ENCODE results near the gene STN1. TPM values are rescaled to one million over a fixed set of nuclear protein-coding genes. Genes with fewer than 3 reads are reported as not detected.

STN1 gene
- total and polyA plus RNA-seq, 2 of the 8 experiments (the other 6 are each of a cell fraction or from before 2014, with no cell fraction given): 10.1 to 12.4 TPM

DNA sequence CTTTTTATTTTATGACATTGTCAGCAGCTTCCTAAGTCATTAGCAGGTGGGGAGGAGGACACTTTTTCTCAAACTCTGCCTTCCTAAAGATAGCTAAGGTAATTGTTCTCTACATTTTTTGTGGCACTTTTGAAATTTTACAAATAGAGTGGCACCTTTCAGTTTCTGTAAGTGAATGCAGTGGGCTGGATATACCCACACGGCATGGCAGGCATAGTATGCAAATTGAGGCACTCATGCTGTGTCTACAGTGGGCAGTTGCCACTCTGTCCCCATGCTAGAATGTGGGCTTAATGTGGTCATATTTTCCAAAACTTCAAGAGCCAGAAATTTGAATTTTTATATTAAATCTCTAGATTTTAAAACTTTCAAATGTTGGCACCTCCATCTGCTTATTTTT lies 49.8 kb downstream of the STN1 start:
- no peak overlapping the region for H2BK12ac ChIP-seq (ENCODE audit: low read depth, low read length)
- H4K91ac ChIP-seq (replicated peaks; ENCODE audit: insufficient read length, low read length): no peak overlapping the region
- no peak overlapping the region for H3K9ac ChIP-seq (replicated peaks in 1 of 4; ENCODE audit: extremely low read depth in 1 of 4, low read depth in 3 of 4, low read length in 3 of 4)
- FAIRE-seq (no peak), DNase-seq (ENCODE audit: low read depth in 1 of 2, low spot score in 2 of 2) (no peak)
- peaks cover 0 to 8% (median 1%) of the 10 kb centered on the region in 4 experiments; a peak in 1 of 7 replicates for H3K4me1 ChIP-seq (replicated peaks in 1 of 4; ENCODE audit: control insufficient read depth in 3 of 4, insufficient read depth in 4 of 4, low read length in 3 of 4)
- H4K8ac ChIP-seq (ENCODE audit: extremely low read depth, insufficient read depth, low read length): no peak overlapping the region
- H3K79me2 ChIP-seq (ENCODE audit: control insufficient read depth in 1 of 2, insufficient read depth in 2 of 2, low read length in 2 of 2): no peaks in the 10 kb centered on the region
- no peak overlapping the region for H3K14ac ChIP-seq (ENCODE audit: insufficient read length)
- TF ChIP-seq TBP (IDR thresholded peaks at IDR 0.05; ENCODE audit: low read depth, low read length) (no peak), ZNF274 (IDR thresholded peaks at IDR 0.05; ENCODE audit: borderline replicate concordance, extremely low read depth, low read length) (no peak), POU5F1 (IDR thresholded peaks at IDR 0.05; ENCODE audit: low read depth, low read length) (no peak), YY1 (IDR thresholded peaks at IDR 0.05; ENCODE audit: low read depth, low read length) (no peak)
- H2BK15ac ChIP-seq (ENCODE audit: low read length): no peak overlapping the region
- H3K79me1 ChIP-seq (ENCODE audit: low read depth, low read length): no peaks in the 10 kb centered on the region
- no peaks in the 10 kb centered on the region for H3K36me3 ChIP-seq (ENCODE audit: control insufficient read depth in 2 of 4, insufficient read depth in 4 of 4, low read length in 3 of 4)
- H4K20me1 ChIP-seq (replicated peaks in 1 of 2; ENCODE audit: control insufficient read depth in 1 of 2, insufficient read depth in 2 of 2, low read length in 2 of 2): no peaks in the 10 kb centered on the region
- H2BK5ac ChIP-seq (ENCODE audit: low read depth, low read length): no peak overlapping the region
- H3K23ac ChIP-seq (ENCODE audit: insufficient read length): no peak overlapping the region
- H2BK120ac ChIP-seq (replicated peaks; ENCODE audit: low read depth, low read length): no peak overlapping the region
- peaks cover 2 to 8% of the 10 kb centered on the region in 2 experiments; a peak in 1 of 4 replicates for H3K9me3 ChIP-seq (ENCODE audit: insufficient read depth in 2 of 2, low read depth in 1 of 2, low read length in 1 of 2)
- H3K56ac ChIP-seq (replicated peaks; ENCODE audit: insufficient read length, low read depth, low read length): no peak overlapping the region
- H3K4me3 ChIP-seq (ENCODE audit: extremely low read depth in 1 of 4, insufficient read depth in 2 of 4, low read depth in 3 of 4, low read length in 4 of 4): no peak overlapping the region
- no peak overlapping the region for H3K18ac ChIP-seq (ENCODE audit: extremely low read depth, low read length)
- no peaks in the 10 kb centered on the region for H3K27me3 ChIP-seq (replicated peaks in 1 of 4; ENCODE audit: control insufficient read depth in 3 of 4, extremely low read depth in 1 of 4, insufficient read depth in 3 of 4, low read length in 3 of 4)
- no peak overlapping the region for H3K4me2 ChIP-seq (ENCODE audit: insufficient read depth in 1 of 2, low read depth in 2 of 2, low read length in 2 of 2)
- H2AK5ac ChIP-seq (ENCODE audit: low read depth, low read length): no peak overlapping the region
- H4K5ac ChIP-seq (ENCODE audit: insufficient read length, low read depth, low read length): no peak overlapping the region
- no peak overlapping the region for H3K4ac ChIP-seq (replicated peaks; ENCODE audit: insufficient read length, low read depth, low read length)
- no peaks in the 10 kb centered on the region for H3K23me2 ChIP-seq (ENCODE audit: low read depth, low read length)
- H2BK20ac ChIP-seq (ENCODE audit: low read length): no peak overlapping the region
- CTCF ChIA-PET (ENCODE audit: partially characterized antibody): interaction anchor here (1.0 to 10.0 kb wide), 8 partner anchors 10 to 181 kb away, joined by 3 to 75 read pairs (median 4); no protein-coding TSS in a partner anchor
- 80% methylated on average over 1 of the region's 1 CpG; no CpG with 5 or more reads in 1 of the 2 experiments for WGBS, 2 experiments (ENCODE audit: extremely low coverage in 1 of 2, insufficient coverage in 1 of 2, insufficient read length in 1 of 2, insufficient replicate concordance in 2 of 2, low coverage in 1 of 2, low lambda C conversion rate in 2 of 2, missing lambda C conversion rate in 1 of 2)
- H3K27ac ChIP-seq (ENCODE audit: low read depth, low read length): no peak overlapping the region
- POLR2A ChIA-PET (ENCODE audit: partially characterized antibody): no interaction called here
- H2AFZ ChIP-seq (ENCODE audit: low read length): no peak overlapping the region

Data from H1 (cell line).